ENCODE measurements around the gene TADA2A.

Gene TADA2A, protein sequence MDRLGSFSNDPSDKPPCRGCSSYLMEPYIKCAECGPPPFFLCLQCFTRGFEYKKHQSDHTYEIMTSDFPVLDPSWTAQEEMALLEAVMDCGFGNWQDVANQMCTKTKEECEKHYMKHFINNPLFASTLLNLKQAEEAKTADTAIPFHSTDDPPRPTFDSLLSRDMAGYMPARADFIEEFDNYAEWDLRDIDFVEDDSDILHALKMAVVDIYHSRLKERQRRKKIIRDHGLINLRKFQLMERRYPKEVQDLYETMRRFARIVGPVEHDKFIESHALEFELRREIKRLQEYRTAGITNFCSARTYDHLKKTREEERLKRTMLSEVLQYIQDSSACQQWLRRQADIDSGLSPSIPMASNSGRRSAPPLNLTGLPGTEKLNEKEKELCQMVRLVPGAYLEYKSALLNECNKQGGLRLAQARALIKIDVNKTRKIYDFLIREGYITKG

DNA sequence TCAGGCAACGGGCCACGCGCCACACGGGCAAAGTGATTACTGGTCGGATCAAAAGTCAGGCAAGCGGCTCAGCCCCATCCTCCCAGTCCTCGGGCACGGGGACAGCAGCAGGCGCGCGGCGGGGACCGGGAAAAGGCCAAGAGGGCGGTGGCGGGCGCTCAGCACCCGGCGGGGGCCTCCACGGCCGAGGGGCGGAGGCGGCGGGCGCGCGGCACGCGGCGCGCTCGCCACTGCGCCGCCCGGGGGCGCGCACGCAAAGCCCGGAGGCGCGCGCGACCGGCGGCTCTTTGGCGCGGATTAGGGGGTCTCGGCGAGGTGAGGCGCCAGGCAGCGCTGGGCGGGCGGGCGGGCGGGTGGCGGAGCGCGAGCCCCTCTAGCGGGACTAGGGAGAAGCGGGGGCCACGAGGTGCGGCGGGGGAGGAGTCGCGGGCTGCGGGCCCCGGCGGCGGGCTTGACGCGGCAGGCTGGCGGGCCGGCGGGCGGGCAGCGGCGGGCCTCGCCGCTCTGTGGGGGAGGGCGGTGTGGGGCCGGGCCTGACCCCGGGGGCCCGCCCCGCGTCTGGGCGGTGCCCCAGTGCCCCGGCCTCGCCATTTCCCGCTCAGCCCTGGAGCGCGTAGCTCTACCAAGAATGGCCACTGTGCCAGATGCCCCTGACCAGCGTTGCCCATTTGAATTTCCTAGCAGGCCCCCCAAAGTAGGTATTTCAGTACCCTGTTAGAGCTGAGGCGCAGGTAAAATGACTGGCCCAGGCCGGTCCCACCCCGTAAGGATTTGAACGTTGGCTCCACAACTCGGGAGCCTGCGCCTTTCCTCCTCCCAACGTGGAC is at the start of gene TADA2A, which contains the start of gene ACACA:
TADA2A (plus strand) TSS at position 252 of the 827 bp plus-strand sequence. CDS start 4,480 bp downstream, outside the sequence.
ACACA (minus strand) TSS at position 202 of the 827 bp plus-strand sequence. CDS start 537 bp downstream, outside the sequence.
- peak; percentile 64 to 72 for DNase-seq (ENCODE audit: extremely low read depth in 1 of 2, low read depth in 1 of 2)

- peak in 1 of 2 donors; percentile 24 for DNase-seq (ENCODE audit: extremely low read depth in 1 of 2, low read depth in 1 of 2)
Observed at GRCh38 chr17:37358098-37358829, 48.4 kb upstream of the TADA2A start.

DNA sequence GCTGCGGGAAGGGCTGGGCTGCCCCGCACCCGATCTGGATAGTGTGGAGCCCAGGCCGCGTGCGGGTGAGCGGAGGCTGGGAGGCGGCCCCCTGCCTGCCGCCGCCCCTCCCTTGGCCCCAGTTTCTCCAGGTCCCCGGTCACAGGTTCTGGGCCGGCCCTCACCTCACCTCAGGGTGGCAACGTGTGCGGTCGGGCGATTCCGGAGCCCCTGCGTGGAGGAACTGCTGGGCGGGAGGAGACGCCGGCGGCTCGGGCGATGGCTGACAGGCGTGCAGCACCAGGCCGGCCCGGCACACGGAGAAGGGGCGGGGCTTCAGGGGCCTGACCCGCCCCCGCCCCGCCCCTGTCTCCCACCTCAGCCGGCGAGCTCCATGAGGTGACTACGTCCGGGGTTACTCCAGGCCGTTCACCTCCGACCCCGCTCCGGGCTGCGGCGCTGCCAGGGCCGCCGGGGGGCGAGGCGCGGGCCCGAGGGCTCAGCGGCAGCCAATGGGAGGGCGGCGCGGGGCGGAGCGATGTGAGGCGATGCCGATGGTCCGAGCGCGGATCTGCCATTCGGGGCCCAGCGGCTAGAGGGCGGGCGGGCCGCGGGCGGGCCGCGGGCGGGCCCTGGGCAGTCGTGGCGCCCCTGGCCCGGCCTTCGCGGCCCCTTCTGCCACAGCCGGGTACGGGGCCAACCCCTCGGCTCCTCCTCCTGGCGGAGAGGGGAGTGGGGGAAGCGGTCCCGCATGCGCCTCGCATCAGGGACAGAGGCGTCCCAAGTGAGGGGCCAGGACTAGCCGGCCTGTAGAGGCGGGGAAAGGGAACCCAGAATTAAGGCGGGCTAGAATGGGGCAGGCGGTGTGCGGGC is 47.6 kb upstream of the TADA2A start:
- DNase-seq (ENCODE audit: extremely low read depth in 1 of 2, low read depth in 1 of 2) = peak; percentile 91

DNA sequence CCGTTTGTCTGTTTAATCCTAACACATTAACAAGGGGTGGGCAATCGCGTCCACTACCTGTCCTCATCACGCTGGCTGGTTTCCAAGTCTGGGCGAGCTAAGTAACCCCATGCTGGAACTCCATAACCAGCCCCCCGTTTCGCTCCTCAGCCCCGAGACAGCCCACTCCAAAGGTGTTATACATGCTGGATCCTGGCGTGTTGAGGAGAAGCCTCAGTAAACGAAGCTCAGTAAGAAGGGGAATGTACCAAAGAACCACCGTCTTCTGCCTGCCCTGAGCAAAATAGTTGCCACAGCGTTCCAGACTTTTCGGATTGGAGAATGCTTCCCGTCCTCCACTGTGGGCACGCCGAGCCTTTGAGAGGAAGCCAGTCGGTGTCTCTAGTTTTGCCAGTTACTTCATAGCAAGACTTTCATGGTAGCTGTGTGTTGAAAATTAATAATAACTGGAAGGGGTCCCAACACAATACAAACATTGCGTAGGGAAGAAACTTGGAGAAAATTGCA is 47.0 kb upstream of the TADA2A start:
- no peak for DNase-seq (ENCODE audit: extremely low read depth in 1 of 2, low read depth in 1 of 2)

DNA sequence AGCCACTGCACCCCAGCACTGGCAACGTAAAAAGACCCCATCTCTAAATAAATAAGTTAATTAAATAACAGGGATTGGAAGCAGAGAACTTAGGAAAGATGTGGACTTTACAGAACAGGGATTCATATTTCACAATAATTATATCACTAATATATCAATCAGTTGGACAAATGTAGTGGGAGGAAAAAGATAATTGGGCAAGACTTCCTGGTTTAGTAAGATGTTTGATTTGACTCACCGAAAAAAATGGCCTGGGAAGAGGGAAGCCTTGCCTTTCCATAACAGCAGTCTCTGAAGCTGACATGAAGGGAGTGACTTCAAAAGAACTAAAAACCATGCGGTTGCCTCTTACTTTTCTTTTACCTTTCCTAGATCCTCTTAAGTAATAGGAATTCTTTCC is 46.1 kb upstream of the TADA2A start:
- no peak for DNase-seq (ENCODE audit: extremely low read depth in 1 of 2, low read depth in 1 of 2)

DNA sequence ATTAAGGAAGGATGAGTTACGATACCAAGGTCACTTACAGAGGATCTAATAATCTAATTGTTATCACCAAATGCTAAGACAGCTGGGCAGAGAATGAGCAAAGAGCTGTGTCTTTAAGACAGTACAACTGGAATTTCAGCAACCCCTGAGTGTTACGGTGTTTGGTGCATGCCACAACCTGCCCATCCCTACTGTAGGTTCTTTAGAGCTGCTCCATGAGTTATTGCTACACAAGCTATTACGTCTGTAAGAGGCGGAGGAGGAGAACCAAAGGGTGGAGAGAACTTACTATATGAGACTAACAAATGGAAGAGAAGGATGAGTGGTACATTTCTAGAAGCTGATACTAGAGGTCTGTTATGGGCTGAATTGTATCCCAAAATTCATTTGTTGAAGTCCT is 45.1 kb upstream of the TADA2A start:
- DNase-seq (ENCODE audit: extremely low read depth in 1 of 2, low read depth in 1 of 2) = no peak

- no peak for DNase-seq (ENCODE audit: extremely low read depth in 1 of 2, low read depth in 1 of 2)
Observed at GRCh38 chr17:37365589-37365988, 41.1 kb upstream of the TADA2A start.

DNA sequence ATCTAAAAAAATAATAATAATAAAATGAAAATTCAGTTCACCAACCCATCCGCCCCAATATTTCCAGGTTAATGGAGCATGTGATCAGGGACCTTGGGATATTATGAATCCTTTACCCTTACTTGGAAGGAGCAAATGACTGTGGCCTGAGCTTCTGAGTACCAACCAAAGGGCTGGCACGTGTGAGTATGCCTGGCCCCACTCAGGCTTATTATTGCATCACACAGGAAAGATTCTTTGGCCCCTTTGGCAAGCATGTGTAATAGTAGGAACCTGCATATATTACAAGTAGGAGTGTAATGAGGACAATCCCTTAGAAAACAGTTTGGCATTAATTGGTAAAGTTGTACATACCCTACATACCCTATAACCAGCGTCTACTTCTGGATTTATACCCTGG is 38.1 kb upstream of the TADA2A start:
- no peak for DNase-seq (ENCODE audit: extremely low read depth in 1 of 2, low read depth in 1 of 2)

DNA sequence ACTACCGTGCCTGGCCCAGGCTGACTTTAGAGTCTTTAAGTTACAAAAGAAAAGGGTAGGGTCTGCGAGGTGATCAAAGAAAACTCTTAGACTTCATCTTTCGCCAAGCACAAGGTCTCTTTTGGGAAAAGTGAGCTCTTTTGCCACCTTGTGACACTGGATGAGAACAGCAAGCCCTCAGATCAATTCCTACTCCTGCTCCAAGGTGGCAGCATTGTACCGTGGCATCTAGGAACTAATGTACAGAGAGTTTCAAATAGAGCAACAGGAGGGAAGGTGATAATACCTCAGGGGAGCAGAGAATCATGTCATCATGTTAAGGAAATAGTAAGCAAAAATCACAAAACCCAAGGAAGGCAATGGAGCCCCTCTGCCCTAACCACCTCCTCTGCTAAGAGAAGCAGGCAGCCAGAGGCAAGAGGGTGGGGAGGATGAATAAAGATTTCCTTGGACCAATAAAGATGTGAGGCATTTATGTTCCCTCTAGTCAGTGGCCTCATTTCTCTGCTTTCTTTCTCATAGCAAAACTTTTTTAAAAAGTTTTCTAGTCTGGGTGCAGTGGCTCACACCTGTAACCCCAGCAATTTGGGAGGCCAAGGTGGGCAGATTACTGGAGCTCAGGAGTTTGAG is 33.0 kb upstream of the TADA2A start:
- peak; percentile 29 to 46 for DNase-seq (ENCODE audit: extremely low read depth in 1 of 2, low read depth in 1 of 2)

- DNase-seq (ENCODE audit: extremely low read depth in 1 of 2, low read depth in 1 of 2) = no peak
Observed at GRCh38 chr17:37375706-37376105, 31.0 kb upstream of the TADA2A start, which contains the start of gene C17orf78. Gene C17orf78 (plus strand): TSS chr17:37375985. CDS start chr17:37376093, 108 bp downstream.

DNA sequence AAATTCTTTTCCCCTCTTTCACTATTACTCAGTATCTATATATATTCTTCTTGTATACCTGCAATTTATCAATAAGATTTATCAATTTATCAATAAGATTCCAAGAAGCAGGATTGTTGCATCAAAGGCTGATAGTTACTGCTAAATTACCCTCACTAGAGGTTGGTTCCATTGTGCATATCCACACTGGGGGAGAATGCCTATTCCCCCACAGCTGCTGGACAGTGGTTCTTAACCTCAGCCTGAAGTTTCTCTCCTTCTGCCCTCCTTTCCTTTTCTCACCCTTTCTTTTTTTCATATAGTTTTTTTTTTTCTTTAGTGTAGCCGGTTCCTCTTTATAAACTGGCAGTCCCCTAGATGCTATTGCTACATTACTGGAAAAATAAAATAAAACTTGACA is 24.6 kb upstream of the TADA2A start:
- DNase-seq (ENCODE audit: extremely low read depth in 1 of 2, low read depth in 1 of 2) = no peak

GRCh38 chr17:37384560-37385149 is 22.0 kb upstream of the TADA2A start:
- no peak for DNase-seq (ENCODE audit: extremely low read depth in 1 of 2, low read depth in 1 of 2)

DNA sequence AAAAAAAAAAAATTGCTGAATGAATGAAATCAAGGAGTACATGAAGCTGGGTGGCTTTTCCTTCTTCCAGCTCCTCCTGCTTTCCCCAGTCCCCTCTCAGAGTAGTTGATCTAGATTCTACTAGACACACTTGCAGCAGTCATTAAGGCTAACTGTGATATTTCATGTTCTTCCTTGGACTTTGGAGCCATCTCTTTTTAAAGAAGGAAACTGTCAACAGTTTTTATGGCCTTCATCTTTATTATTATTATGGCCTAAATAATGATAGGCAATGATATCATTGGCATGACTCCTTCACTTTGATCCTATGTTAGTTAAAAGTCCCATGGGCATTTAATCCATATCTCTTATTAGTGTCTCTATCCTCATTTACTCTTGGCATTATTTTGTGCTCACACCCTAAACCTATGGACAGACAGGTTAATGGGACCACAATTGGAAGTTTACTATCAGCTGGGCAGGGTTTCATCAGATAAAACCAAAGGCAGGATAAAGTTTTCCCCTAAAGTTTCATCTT is 21.2 kb upstream of the TADA2A start:
- no peak for DNase-seq (ENCODE audit: extremely low read depth in 1 of 2, low read depth in 1 of 2)

DNA sequence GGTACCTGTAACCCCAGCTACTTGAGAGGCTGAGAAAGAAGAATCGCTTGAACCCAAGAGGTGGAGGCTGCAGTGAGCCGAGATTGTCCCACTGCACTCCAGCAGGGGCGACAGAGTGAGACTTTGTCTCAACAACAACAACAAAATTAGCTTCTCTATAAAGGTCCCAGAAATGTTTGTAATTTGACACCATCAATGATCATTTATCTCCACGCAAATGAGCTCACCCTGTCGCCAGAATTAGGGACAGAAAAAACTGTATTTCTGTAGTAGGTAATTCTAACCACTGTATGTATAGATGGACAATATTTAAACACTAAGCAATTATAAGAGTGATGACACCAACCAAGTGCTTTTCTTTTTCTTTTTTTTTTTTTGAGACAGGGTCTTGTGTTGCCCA is 20.2 kb upstream of the TADA2A start:
- no peak for DNase-seq (ENCODE audit: extremely low read depth in 1 of 2, low read depth in 1 of 2)

DNA sequence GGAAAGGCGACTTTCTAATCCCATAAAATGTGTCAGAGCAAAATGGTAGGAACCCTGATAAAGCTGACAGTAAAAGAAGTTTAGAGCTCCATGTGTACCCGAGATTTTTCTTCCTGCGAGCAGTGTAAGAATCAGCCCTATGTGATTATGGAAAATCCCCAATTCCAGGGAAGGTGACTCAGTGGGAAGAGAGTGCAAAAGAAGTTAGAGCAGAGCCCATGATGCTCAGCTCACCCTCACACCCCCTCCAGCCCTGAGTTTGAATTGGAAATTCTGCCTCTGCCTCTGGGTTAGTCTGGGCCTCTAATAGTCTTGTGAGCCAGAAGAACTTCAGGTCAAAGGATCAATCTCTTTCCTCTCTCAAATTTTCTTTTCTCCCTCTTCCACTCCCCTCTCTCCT is 18.4 kb upstream of the TADA2A start:
- DNase-seq (ENCODE audit: extremely low read depth in 1 of 2, low read depth in 1 of 2) = no peak

DNA sequence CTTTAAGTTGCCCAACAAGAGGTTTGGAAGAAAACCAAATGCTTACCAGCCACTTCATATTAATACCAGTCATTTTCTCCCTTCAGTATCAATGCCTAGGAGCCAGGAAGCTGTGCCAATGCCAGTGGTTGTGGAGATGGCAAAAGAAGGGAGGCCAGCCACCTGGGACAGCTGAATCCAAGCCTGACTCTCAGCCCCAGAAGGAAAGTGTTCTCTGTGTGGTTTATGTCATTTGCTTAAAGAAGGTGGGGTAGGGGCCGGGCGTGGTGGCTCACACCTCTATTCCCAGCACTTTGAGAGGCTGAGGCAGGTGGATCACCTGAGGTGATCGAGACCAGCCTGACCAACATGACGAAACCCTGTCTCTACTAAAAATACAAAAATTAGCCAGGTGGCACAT is 17.5 kb upstream of the TADA2A start:
- no peak for DNase-seq (ENCODE audit: extremely low read depth in 1 of 2, low read depth in 1 of 2)

DNA sequence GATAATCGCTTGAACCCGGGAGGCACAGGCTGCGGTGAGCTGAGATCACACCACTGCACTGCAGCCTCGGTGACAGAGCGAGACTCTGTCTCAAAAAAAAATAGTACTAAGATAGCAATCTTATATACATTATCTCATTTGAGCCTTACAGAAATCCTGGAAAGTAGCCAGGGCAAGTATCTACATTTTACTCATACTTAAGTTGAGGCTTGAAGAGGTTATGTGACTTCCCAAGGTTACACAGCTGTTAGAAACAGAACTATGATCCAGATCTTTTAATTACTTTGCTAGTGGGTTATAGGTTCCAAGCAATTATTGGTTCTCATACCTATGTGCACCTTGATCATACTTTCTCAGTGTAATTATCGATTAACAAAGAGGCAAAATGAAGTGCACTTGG is 15.5 kb upstream of the TADA2A start:
- DNase-seq (ENCODE audit: extremely low read depth in 1 of 2, low read depth in 1 of 2) = no peak

DNA sequence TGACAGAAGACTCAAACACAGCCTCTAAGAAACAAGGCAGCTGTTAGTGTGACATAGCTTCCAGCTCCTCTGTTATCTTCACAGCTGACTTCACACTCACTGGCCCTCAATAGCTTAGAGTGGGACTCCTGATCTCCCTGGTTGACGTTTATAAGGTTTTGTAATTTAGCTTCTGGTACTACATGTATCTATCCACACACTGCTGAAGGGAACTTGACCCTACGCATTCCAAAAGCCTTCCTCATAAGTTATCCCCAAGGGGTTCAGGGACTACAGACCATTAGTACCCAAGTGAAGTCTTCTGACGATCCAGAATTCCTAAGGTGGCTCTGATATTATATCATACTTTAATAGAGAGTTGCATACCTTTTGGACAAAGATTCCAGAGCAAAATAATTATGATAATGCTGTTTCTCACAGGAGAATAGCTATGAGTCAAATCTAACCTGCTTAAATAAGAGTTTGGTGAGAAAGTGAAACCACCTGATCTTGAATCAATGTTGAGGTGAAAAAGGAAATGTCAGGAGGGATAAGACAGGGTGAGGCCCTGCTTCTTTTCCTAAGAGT is 14.6 kb upstream of the TADA2A start:
- no peak for DNase-seq (ENCODE audit: extremely low read depth in 1 of 2, low read depth in 1 of 2)
